HL-60 (cell line): ENCODE results near the gene NKX1-1.

Experiments
- DNase-seq, 2 experiments: peaks; one replicate each; pipeline ENCODE4 v3.0.0-alpha.2; 2010 to 2020; ENCODE audit warnings: low read depth in 1 of 2, low spot score in 1 of 2
- H3K27ac ChIP-seq: fragments of 250-450 bp; sonication (Bioruptor Pico); replicated peaks from 2 replicates; pipeline ENCODE4 v1.5.1; 2020; ENCODE audit warnings: mild to moderate bottlenecking, moderate library complexity
- H3K27me3 ChIP-seq: fragments of 250-450 bp; sonication (Bioruptor Pico); 2 replicates; pipeline ENCODE4 v1.5.1; 2021; ENCODE audit warnings: mild to moderate bottlenecking, moderate library complexity; ENCODE audit not compliant: insufficient read depth, poor library complexity, severe bottlenecking
- H3K4me3 ChIP-seq: replicated peaks from 2 replicates; pipeline ENCODE4 v1.5.1; 2011; ENCODE audit warnings: mild to moderate bottlenecking, control low read depth, low read length; ENCODE audit not compliant: insufficient read depth
- CTCF ChIP-seq: IDR thresholded peaks from one replicate; pipeline ENCODE4 v1.5.1; 2011; ENCODE audit warnings: low read length, control low read depth, inconsistent platforms; ENCODE audit not compliant: insufficient read depth
- GABPA ChIP-seq: IDR thresholded peaks from 2 replicates; pipeline ENCODE4 v1.6.1; 2012; ENCODE audit warnings: low read depth
- POLR2AphosphoS5 ChIP-seq: IDR thresholded peaks from 2 replicates; pipeline ENCODE4 v1.6.1; 2012; ENCODE audit warnings: low read depth
- REST ChIP-seq: IDR thresholded peaks from 2 replicates; pipeline ENCODE4 v1.6.1; 2012; ENCODE audit warnings: low read depth; ENCODE audit not compliant: insufficient replicate concordance
- SPI1 ChIP-seq: IDR thresholded peaks from 2 replicates; pipeline ENCODE4 v1.6.1; 2012; ENCODE audit warnings: low read depth, mild to moderate bottlenecking, borderline replicate concordance

Gene NKX1-1

GRCh38 chr4:1380368-1381151 is 25.7 kb downstream of the NKX1-1 start:
- TF ChIP-seq CTCF (no peak), SPI1 (no peak), GABPA (no peak), REST (no peak), POLR2AphosphoS5 (no peak)
- DNase-seq = no peak
- Histone ChIP-seq H3K27me3 (no peaks in the 10 kb centered on the region), H3K27ac (no peak overlapping the region), H3K4me3 (no peak overlapping the region)

- Histone ChIP-seq H3K27me3 (no peaks in the 10 kb centered on the region), H3K27ac (no peak overlapping the region), H3K4me3 (no peak overlapping the region)
- TF ChIP-seq POLR2AphosphoS5 = no peak
- no peak for TF ChIP-seq SPI1
- TF ChIP-seq CTCF = no peak
- no peak for TF ChIP-seq GABPA
- TF ChIP-seq REST = no peak
- DNase-seq = no peak
These were observed 26.4 kb downstream of the NKX1-1 start for GRCh38 chr4:1379801-1380331.

DNA sequence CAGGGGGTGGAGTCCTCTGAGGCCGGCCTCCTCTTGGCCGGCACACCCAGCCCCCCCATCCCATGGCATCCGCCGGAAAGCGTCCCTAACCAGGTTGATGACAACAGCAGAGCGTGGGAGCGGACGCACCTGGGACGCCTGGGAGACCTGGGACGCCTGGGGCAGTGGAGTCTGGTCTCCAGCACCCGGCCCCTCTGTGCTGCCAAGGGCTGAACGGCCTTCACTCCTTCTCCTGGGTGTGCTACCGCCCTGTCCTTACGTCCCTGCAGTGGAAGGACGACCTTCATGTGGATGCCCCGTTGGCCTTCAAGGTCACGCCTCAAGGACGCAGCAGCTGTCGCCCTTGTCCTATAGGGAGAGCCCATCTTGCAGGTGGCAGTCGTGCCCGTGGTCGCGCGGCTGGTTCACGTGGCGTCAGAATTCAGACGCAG is 26.9 kb downstream of the NKX1-1 start:
- no peak for TF ChIP-seq GABPA
- no peak for TF ChIP-seq POLR2AphosphoS5
- H3K4me3 ChIP-seq = no peak overlapping the region
- DNase-seq = no peak
- no peak overlapping the region for H3K27ac ChIP-seq
- no peaks in the 10 kb centered on the region for H3K27me3 ChIP-seq

GRCh38 chr4:1378559-1379231 is 27.5 kb downstream of the NKX1-1 start:
- no peaks in the 10 kb centered on the region for H3K27me3 ChIP-seq
- H3K4me3 ChIP-seq = no peak overlapping the region
- no peak for TF ChIP-seq CTCF
- H3K27ac ChIP-seq = no peak overlapping the region
- no peak for DNase-seq
